K562 (cell line): ENCODE data around the gene CZIB. TPM values are rescaled to one million over a fixed set of nuclear protein-coding genes. Genes with fewer than 3 reads are reported as not detected.

ENCODE experiments used
- ELF2 ChIP-seq: fragments of 250-450 bp; sonication (Bioruptor Pico); IDR thresholded peaks from 2 replicates; pipeline ENCODE4 v1.5.0; 2021; ENCODE audit warnings: mild to moderate bottlenecking
- FOSL1 ChIP-seq: fragments of 200-800 bp; sonication (Bioruptor generic); conservative IDR thresholded peaks from 2 replicates; pipeline ENCODE4 v1.6.1; 2016; ENCODE audit warnings: missing genetic modification characterization, missing compliant biosample characterization
- FOXJ2 ChIP-seq: fragments of 200-800 bp; sonication (Bioruptor generic); IDR thresholded peaks from 2 replicates; pipeline ENCODE4 v1.6.1; 2016; ENCODE audit warnings: missing genetic modification characterization, missing compliant biosample characterization
- MAZ ChIP-seq, 2 experiments: fragments of 450-650 bp in 1 of 2; sonication (generic) in 1 of 2; formaldehyde crosslinking; IDR thresholded peaks in 1 of 2; conservative IDR thresholded peaks in 1 of 2; 2 replicates each; pipeline versions ENCODE4 v1.4.0 to v1.5.0; 2020; ENCODE audit warnings: mild to moderate bottlenecking in 1 of 2, missing genetic modification reagents in 1 of 2
- MTA3 ChIP-seq: fragments of 450-650 bp; formaldehyde crosslinking; IDR thresholded peaks from 2 replicates; pipeline ENCODE4 v1.6.1; 2017; ENCODE audit warnings: mild to moderate bottlenecking, borderline replicate concordance
- MYC ChIP-seq, 2 experiments: fragments of 250-450 bp in 1 of 2; sonication (Bioruptor Pico) in 1 of 2; IDR thresholded peaks; 2 replicates each; pipeline versions ENCODE4 v1.5.1 to v1.6.1; 2012 to 2021; ENCODE audit warnings: low read depth in 2 of 2, borderline replicate concordance in 1 of 2, improper control_type of control experiment in 1 of 2, low read length in 1 of 2, mild to moderate bottlenecking in 1 of 2, moderate library complexity in 1 of 2
- NFRKB ChIP-seq: fragments of 450-650 bp; IDR thresholded peaks from 2 replicates; pipeline ENCODE4 v1.6.1; 2016; ENCODE audit warnings: low read depth
- PCBP1 ChIP-seq: fragments of 200-400 bp; formaldehyde crosslinking; IDR thresholded peaks from 2 replicates; pipeline ENCODE4 v1.6.1; 2018; ENCODE audit warnings: mild to moderate bottlenecking, low read depth, low read length; ENCODE audit not compliant: poor library complexity, severe bottlenecking
- PKNOX1 ChIP-seq: fragments of 450-650 bp; IDR thresholded peaks from 2 replicates; pipeline ENCODE4 v1.6.1; 2016
- POLR3A ChIP-seq: IDR thresholded peaks from 2 replicates; pipeline ENCODE4 v1.6.1; 2011; ENCODE audit warnings: borderline replicate concordance, mild to moderate bottlenecking, moderate library complexity; ENCODE audit not compliant: insufficient read length, insufficient read depth; ENCODE audit errors: extremely low read depth
- RFX1 ChIP-seq: fragments of 450-650 bp; IDR thresholded peaks from 2 replicates; pipeline ENCODE4 v1.6.1; 2016; ENCODE audit warnings: mild to moderate bottlenecking, moderate library complexity
- SRSF7 ChIP-seq: fragments of 200-400 bp; formaldehyde crosslinking; optimal IDR thresholded peaks from 2 replicates; pipeline ENCODE3; 2017; ENCODE audit warnings: mild to moderate bottlenecking, low read depth, low read length
- TSHZ1 ChIP-seq: fragments of 250-450 bp; sonication (Bioruptor Pico); IDR thresholded peaks from 2 replicates; pipeline ENCODE4 v1.4.0; 2020; ENCODE audit warnings: mild to moderate bottlenecking, moderate library complexity
- USF2 ChIP-seq: sonication (generic); formaldehyde crosslinking; IDR thresholded peaks from 2 replicates; pipeline ENCODE4 v1.5.0; 2020; ENCODE audit warnings: missing genetic modification reagents
- ZNF134 ChIP-seq: fragments of 250-450 bp; sonication (Bioruptor Pico); conservative IDR thresholded peaks from 2 replicates; pipeline ENCODE4 v1.4.0; 2020
- ZNF146 ChIP-seq: IDR thresholded peaks from one replicate; pipeline ENCODE4 v1.6.1; 2018; ENCODE audit warnings: missing compliant biosample characterization; ENCODE audit not compliant: unreplicated experiment
- ZNF280B ChIP-seq: fragments of 250-450 bp; sonication (Bioruptor Pico); IDR thresholded peaks from 2 replicates; pipeline ENCODE4 v1.5.1; 2021; ENCODE audit warnings: mild to moderate bottlenecking
- ZNF589 ChIP-seq: fragments of 200-800 bp; sonication (Bioruptor generic); IDR thresholded peaks from 2 replicates; pipeline ENCODE4 v1.6.1; 2016; ENCODE audit warnings: low read depth, missing genetic modification characterization, missing compliant biosample characterization
- ZNF644 ChIP-seq: fragments of 200-800 bp; sonication (Bioruptor generic); IDR thresholded peaks from 2 replicates; pipeline ENCODE4 v1.6.1; 2016; ENCODE audit warnings: low read depth, missing genetic modification characterization, missing compliant biosample characterization
- polyA plus RNA-seq, 8 experiments: library from polyadenylated mRNA; depleted of rRNA in 4 of 8; stranded (reverse) in 5 of 8; unstranded in 3 of 8; fragments of >200 nt; fragmentation: Nextera tagmentation in 2 of 8; fragmentation: Illumina TruSeq in 1 of 8; extraction: Ambion mirVana in 2 of 8; extraction: Trizol in 1 of 8; gene quantifications; 2 replicates each; pipeline versions ENCODE4 v1.2.1 to v1.2.3, GENCODE V29; 2011 to 2014; ENCODE audit warnings: inconsistent platforms in 1 of 8, missing spikeins in 1 of 8
- total RNA-seq, 7 experiments: library from RNA; depleted of rRNA in 6 of 7; stranded (reverse); fragments of >200 nt in 6 of 7; fragmentation: Illumina TruSeq in 2 of 7; extraction: Trizol in 2 of 7; gene quantifications; 2 replicates each; pipeline versions ENCODE4 v1.2.1 to v1.2.3, GENCODE V29; 2011 to 2021; ENCODE audit warnings: low replicate concordance in 1 of 7

The CZIB gene
- total and polyA plus RNA-seq, 9 of the 15 experiments (the other 6 are each of a cell fraction or from before 2014, with no cell fraction given), result 52.6 to 111 (median 80.0) TPM

GRCh38 chr1:53183095-53183990, 37.1 kb downstream of the CZIB start (continued):
- no peak for TF ChIP-seq FOSL1 (tag)
- peak; percentile 64; the same call in 1 of the 2 replicates for TF ChIP-seq MYC (IDR thresholded peaks at IDR 0.05; ENCODE audit: low read depth, low read length)
- TF ChIP-seq MYC (CRISPR knock-in tag; IDR thresholded peaks at IDR 0.05; ENCODE audit: borderline replicate concordance, low read depth), result no peak
- peak; percentile 69 for TF ChIP-seq ZNF134 (CRISPR knock-in tag)
- 0 out of 2 replicates have a peak, but pooled peaks have one; percentile 8 for TF ChIP-seq ZNF280B
- TF ChIP-seq ZNF589 (CRISPR knock-in tag), result 0 out of 2 replicates have a peak, but pooled peaks have one; percentile 56
- TF ChIP-seq NFRKB, result peak; percentile 73; the same call in 1 of the 2 replicates
- no peak for TF ChIP-seq ZNF146 (CRISPR knock-in tag)
- no peak for TF ChIP-seq RFX1
- no peak for TF ChIP-seq TSHZ1 (CRISPR knock-in tag)
- 0 out of 2 replicates have a peak, but pooled peaks have one; percentile 28 for TF ChIP-seq ELF2 (CRISPR knock-in tag)
- 0 out of 2 replicates have a peak, but pooled peaks have one; percentile 60 for TF ChIP-seq FOXJ2
- peak; percentile 84 for TF ChIP-seq USF2 (CRISPR knock-in tag)
- TF ChIP-seq MTA3, result 0 out of 2 replicates have a peak, but pooled peaks have one; percentile 23
- peak; percentile 43; the same call in 1 of the 2 replicates for TF ChIP-seq PKNOX1
- TF ChIP-seq PCBP1, result no peak
- 0 out of 2 replicates have a peak, but pooled peaks have one; percentile 54 for TF ChIP-seq ZNF644 (tag)
- peak; percentile 32 to 52; a peak in 2 of 4 replicates for TF ChIP-seq MAZ (CRISPR knock-in tag; conservative IDR thresholded peaks at IDR 0.05 in 1 of 2, IDR thresholded peaks at IDR 0.05 in 1 of 2)
- TF ChIP-seq POLR3A, result no peak
- TF ChIP-seq SRSF7, result no peak
